Endothelial cell (in vitro differentiated cells): Measurements from ENCODE around the gene ADGRA1. TPM values are rescaled to one million over a fixed set of nuclear protein-coding genes. Genes with fewer than 3 reads are reported as not detected.

Source experiments
- DNase-seq: peaks from one replicate; pipeline ENCODE4 v3.0.0; 2021; ENCODE audit warnings: low spot score
- H3K27ac Mint-ChIP-seq: one replicate; pipeline ENCODE4 v1.8.0; 2021; ENCODE audit warnings: mixed read lengths, inconsistent platforms; ENCODE audit not compliant: unreplicated experiment
- H3K27me3 Mint-ChIP-seq: one replicate; pipeline ENCODE4 v1.8.0; 2021; ENCODE audit warnings: mild to moderate bottlenecking, moderate library complexity, mixed read lengths, inconsistent platforms; ENCODE audit not compliant: unreplicated experiment
- H3K36me3 Mint-ChIP-seq: one replicate; pipeline ENCODE4 v1.8.0; 2021; ENCODE audit warnings: mild to moderate bottlenecking, low read depth, mixed read lengths, inconsistent platforms; ENCODE audit not compliant: unreplicated experiment
- H3K4me1 Mint-ChIP-seq: one replicate; pipeline ENCODE4 v1.8.0; 2021; ENCODE audit warnings: mild to moderate bottlenecking, mixed read lengths, inconsistent platforms; ENCODE audit not compliant: unreplicated experiment
- H3K4me3 Mint-ChIP-seq: one replicate; pipeline ENCODE4 v1.8.0; 2021; ENCODE audit warnings: mild to moderate bottlenecking, mixed read lengths, inconsistent platforms; ENCODE audit not compliant: unreplicated experiment
- H3K9me3 Mint-ChIP-seq: one replicate; pipeline ENCODE4 v1.8.0; 2021; ENCODE audit warnings: mixed read lengths, inconsistent platforms; ENCODE audit not compliant: unreplicated experiment
- total RNA-seq: library from RNA; stranded (reverse); fragmentation: NEBNext Ultra II Directional; extraction: Animal tissue kit (Norgen Biotek cat#: 25700); gene quantifications from one replicate; pipeline ENCODE4 v1.2.1, GENCODE V29; 2021; ENCODE audit not compliant: unreplicated experiment
- TF ChIP-seq, protein P1 (sequence below): fragments of 200-600 bp; sonication (generic); IDR thresholded peaks from one replicate; pipeline ENCODE4 v1.5.0; 2021; ENCODE audit warnings: antibody characterized with exemption; ENCODE audit not compliant: unreplicated experiment

Gene ADGRA1
- total RNA-seq, 1 donor from 2014 or later = not detected

- H3K4me1 Mint-ChIP-seq = no peaks in the 10 kb centered on the region
- no peaks in the 10 kb centered on the region for H3K9me3 Mint-ChIP-seq
- no peaks in the 10 kb centered on the region for H3K36me3 Mint-ChIP-seq
- peaks cover 13% of the 10 kb centered on the region for H3K27me3 Mint-ChIP-seq
- no peak for DNase-seq
- no peak overlapping the region for H3K27ac Mint-ChIP-seq
- TF ChIP-seq, protein P1, sequence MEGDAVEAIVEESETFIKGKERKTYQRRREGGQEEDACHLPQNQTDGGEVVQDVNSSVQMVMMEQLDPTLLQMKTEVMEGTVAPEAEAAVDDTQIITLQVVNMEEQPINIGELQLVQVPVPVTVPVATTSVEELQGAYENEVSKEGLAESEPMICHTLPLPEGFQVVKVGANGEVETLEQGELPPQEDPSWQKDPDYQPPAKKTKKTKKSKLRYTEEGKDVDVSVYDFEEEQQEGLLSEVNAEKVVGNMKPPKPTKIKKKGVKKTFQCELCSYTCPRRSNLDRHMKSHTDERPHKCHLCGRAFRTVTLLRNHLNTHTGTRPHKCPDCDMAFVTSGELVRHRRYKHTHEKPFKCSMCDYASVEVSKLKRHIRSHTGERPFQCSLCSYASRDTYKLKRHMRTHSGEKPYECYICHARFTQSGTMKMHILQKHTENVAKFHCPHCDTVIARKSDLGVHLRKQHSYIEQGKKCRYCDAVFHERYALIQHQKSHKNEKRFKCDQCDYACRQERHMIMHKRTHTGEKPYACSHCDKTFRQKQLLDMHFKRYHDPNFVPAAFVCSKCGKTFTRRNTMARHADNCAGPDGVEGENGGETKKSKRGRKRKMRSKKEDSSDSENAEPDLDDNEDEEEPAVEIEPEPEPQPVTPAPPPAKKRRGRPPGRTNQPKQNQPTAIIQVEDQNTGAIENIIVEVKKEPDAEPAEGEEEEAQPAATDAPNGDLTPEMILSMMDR = no peak
- no peak overlapping the region for H3K4me3 Mint-ChIP-seq
Measured at GRCh38 chr10:133168617-133169031, 80.9 kb downstream of the ADGRA1 start.

- peaks cover 11% of the 10 kb centered on the region for H3K27me3 Mint-ChIP-seq
Measured at GRCh38 chr10:133169173-133169947, 81.6 kb downstream of the ADGRA1 start.

GRCh38 chr10:133170092-133170491, 82.4 kb downstream of the ADGRA1 start:
- H3K36me3 Mint-ChIP-seq = no peaks in the 10 kb centered on the region
- H3K27ac Mint-ChIP-seq = no peak overlapping the region
- TF ChIP-seq, protein P1 = no peak

More at GRCh38 chr10:133169173-133169947, 81.6 kb downstream of the ADGRA1 start:
- DNase-seq = no peak
- TF ChIP-seq, protein P1 = no peak
- H3K27ac Mint-ChIP-seq = no peak overlapping the region
- H3K4me3 Mint-ChIP-seq = no peak overlapping the region
- H3K36me3 Mint-ChIP-seq = no peaks in the 10 kb centered on the region
- no peaks in the 10 kb centered on the region for H3K9me3 Mint-ChIP-seq
- no peaks in the 10 kb centered on the region for H3K4me1 Mint-ChIP-seq

DNA sequence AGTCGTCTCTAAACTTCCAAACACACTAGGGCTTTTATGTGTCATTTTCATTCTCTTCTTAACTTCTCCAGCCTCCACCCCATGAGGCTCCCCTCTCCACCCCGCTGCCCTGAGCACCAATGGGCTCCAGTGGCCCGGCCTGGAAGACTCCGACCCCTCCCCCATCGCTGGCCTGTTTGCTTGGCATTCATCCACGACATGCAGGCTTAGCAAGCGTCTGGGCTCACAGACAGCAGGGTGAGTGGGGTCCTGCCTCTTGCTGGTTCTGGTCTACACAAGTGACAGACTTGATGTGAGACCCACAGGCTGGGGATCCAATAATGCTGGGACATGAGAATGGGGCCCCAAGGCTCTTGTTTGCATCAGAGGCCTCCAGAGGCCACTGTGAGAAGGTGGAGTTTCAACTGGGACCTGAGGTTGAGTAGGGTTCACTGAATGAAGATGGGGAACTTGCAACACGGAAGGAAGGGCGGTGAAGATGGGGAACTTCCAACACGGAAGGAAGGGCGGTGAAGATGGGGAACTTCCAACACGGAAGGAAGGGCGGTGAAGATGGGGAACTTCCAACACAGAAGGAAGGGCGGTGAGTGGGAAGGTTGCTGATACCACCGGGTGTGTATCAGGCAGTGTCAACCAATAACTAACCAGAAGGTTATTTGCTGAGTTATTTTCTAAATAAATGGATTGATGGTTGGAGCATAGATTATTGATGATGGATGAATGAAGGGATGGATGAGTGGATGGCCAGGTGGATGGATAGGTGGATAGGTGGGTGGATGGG, 86.3 kb downstream of the ADGRA1 start:
- peaks cover 2% of the 10 kb centered on the region for H3K4me1 Mint-ChIP-seq
- no peak for DNase-seq
- TF ChIP-seq, protein P1 = no peak
- H3K4me3 Mint-ChIP-seq = no peak overlapping the region
- H3K9me3 Mint-ChIP-seq = no peaks in the 10 kb centered on the region
- no peaks in the 10 kb centered on the region for H3K36me3 Mint-ChIP-seq
- peaks cover 14% of the 10 kb centered on the region for H3K27me3 Mint-ChIP-seq
- H3K27ac Mint-ChIP-seq = no peak overlapping the region

More at GRCh38 chr10:133170092-133170491, 82.4 kb downstream of the ADGRA1 start:
- Mint-ChIP-seq H3K4me3 (no peak overlapping the region), H3K9me3 (no peaks in the 10 kb centered on the region), H3K27me3 (peaks cover 11% of the 10 kb centered on the region), H3K4me1 (no peaks in the 10 kb centered on the region)
- DNase-seq = no peak
